Muscle layer of duodenum (tissue), 2 donors: Measurements from ENCODE around the gene MPL.
"Not testable (repeated sequence)": the region's sequence is repeated elsewhere in the genome, so short reads cannot be mapped to it uniquely, and the experiment has no call there.

Source experiments
- H3K27ac ChIP-seq: one replicate; pipeline ENCODE4 v1.7.0; 2013; ENCODE audit warnings: mild to moderate bottlenecking, low read length
- H3K27me3 ChIP-seq: one replicate; pipeline ENCODE4 v1.7.0; 2013; ENCODE audit warnings: low read depth, mild to moderate bottlenecking, control low read depth, low read length
- H3K36me3 ChIP-seq, 2 donors: one replicate each; pipeline ENCODE4 v1.7.0; 2013; ENCODE audit warnings: low read length in 2 of 2, control low read depth in 1 of 2, mild to moderate bottlenecking in 1 of 2; ENCODE audit not compliant: insufficient read depth in 2 of 2, control insufficient read depth in 1 of 2
- H3K4me1 ChIP-seq, 2 donors: one replicate each; pipeline ENCODE4 v1.7.0; 2013; ENCODE audit warnings: low read length in 2 of 2, mild to moderate bottlenecking in 2 of 2, control low read depth in 1 of 2, moderate library complexity in 1 of 2; ENCODE audit not compliant: insufficient read depth in 2 of 2, control insufficient read depth in 1 of 2
- H3K4me3 ChIP-seq, 2 donors: one replicate each; pipeline ENCODE4 v1.7.0; 2013; ENCODE audit warnings: low read length in 2 of 2, low read depth in 1 of 2, mild to moderate bottlenecking in 1 of 2
- H3K9me3 ChIP-seq, 2 donors: one replicate each; pipeline ENCODE4 v1.7.0; 2013; ENCODE audit warnings: low read length in 2 of 2, control low read depth in 1 of 2, mild to moderate bottlenecking in 1 of 2; ENCODE audit not compliant: control insufficient read depth in 1 of 2
- donor health status: healthy.

The MPL gene

GRCh38 chr1:43363283-43363934 is 25.8 kb downstream of the MPL start:
- H3K4me3 ChIP-seq: no peak overlapping the region
- H3K27ac ChIP-seq: no peak overlapping the region
- H3K36me3 ChIP-seq: peaks cover 35 to 47% of the 10 kb centered on the region in 2 donors
- peaks cover 11 to 26% of the 10 kb centered on the region in 2 donors for H3K4me1 ChIP-seq
- H3K9me3 ChIP-seq: no peaks in the 10 kb centered on the region
- no peaks in the 10 kb centered on the region for H3K27me3 ChIP-seq

GRCh38 chr1:43363935-43364525 is 26.4 kb downstream of the MPL start:
- Histone ChIP-seq H3K36me3 (peaks cover 35 to 47% of the 10 kb centered on the region in 2 donors), H3K4me3 (no peak overlapping the region), H3K4me1 (peaks cover 16 to 29% of the 10 kb centered on the region in 2 donors), H3K27me3 (no peaks in the 10 kb centered on the region), H3K9me3 (no peaks in the 10 kb centered on the region), H3K27ac (no peak overlapping the region)

- H3K36me3 ChIP-seq: peaks cover 29 to 47% of the 10 kb centered on the region in 2 donors
- H3K4me3 ChIP-seq: peak overlapping the region in 1 of 2 donors; percentile 2
- peaks cover 16 to 26% of the 10 kb centered on the region in 2 donors for H3K4me1 ChIP-seq
- peak overlapping the region; percentile 10 for H3K27ac ChIP-seq
- H3K27me3 ChIP-seq: no peaks in the 10 kb centered on the region
- H3K9me3 ChIP-seq: no peaks in the 10 kb centered on the region
Observed at GRCh38 chr1:43365678-43366077, 28.1 kb downstream of the MPL start.

- H3K27me3 ChIP-seq: no peaks in the 10 kb centered on the region
- H3K9me3 ChIP-seq: no peaks in the 10 kb centered on the region
- peak overlapping the region; percentile 83 for H3K27ac ChIP-seq
- H3K4me1 ChIP-seq: peaks cover 16 to 26% of the 10 kb centered on the region in 2 donors
- peaks cover 28 to 46% of the 10 kb centered on the region in 2 donors for H3K36me3 ChIP-seq
- H3K4me3 ChIP-seq: peak overlapping the region; percentile 78 to 91
Observed at GRCh38 chr1:43366179-43366578, 28.6 kb downstream of the MPL start.

- peak overlapping the region; percentile 78 to 91 for H3K4me3 ChIP-seq
- H3K4me1 ChIP-seq: peaks cover 16 to 26% of the 10 kb centered on the region in 2 donors
- no peaks in the 10 kb centered on the region for H3K9me3 ChIP-seq
- H3K27ac ChIP-seq: peak overlapping the region; percentile 83
- peaks cover 23 to 41% of the 10 kb centered on the region in 2 donors for H3K36me3 ChIP-seq
- H3K27me3 ChIP-seq: no peaks in the 10 kb centered on the region
Observed at GRCh38 chr1:43366601-43367025, 29.0 kb downstream of the MPL start.

GRCh38 chr1:43367026-43367903 is 29.6 kb downstream of the MPL start:
- peak overlapping the region; percentile 78 to 91 for H3K4me3 ChIP-seq
- peaks cover 17 to 35% of the 10 kb centered on the region in 2 donors for H3K36me3 ChIP-seq
- no peaks in the 10 kb centered on the region for H3K27me3 ChIP-seq
- H3K9me3 ChIP-seq: no peaks in the 10 kb centered on the region
- peak overlapping the region; percentile 83 for H3K27ac ChIP-seq
- peaks cover 16 to 26% of the 10 kb centered on the region in 2 donors for H3K4me1 ChIP-seq

- no peaks in the 10 kb centered on the region for H3K9me3 ChIP-seq
- peaks cover 16 to 26% of the 10 kb centered on the region in 2 donors for H3K4me1 ChIP-seq
- H3K36me3 ChIP-seq: peaks cover 16 to 34% of the 10 kb centered on the region in 2 donors
- no peaks in the 10 kb centered on the region for H3K27me3 ChIP-seq
- H3K27ac ChIP-seq: peak within 1 kb of the TSS; percentile 93
- peak within 1 kb of the TSS; percentile 78 to 91 for H3K4me3 ChIP-seq
Observed at GRCh38 chr1:43367904-43368645, 30.5 kb downstream of the MPL start, which contains the start of gene ELOVL1. Gene ELOVL1 (minus strand): TSS chr1:43368011. CDS start chr1:43365609, 2,402 bp downstream.

- peak overlapping the region; percentile 93 for H3K27ac ChIP-seq
- peak overlapping the region; percentile 70 to 91 for H3K4me3 ChIP-seq
Observed at GRCh38 chr1:43368646-43369020, 31.0 kb downstream of the MPL start.

GRCh38 chr1:43369779-43370178 is 32.2 kb downstream of the MPL start:
- Histone ChIP-seq H3K4me1 (peaks cover 16 to 26% of the 10 kb centered on the region in 2 donors), H3K36me3 (peaks cover under 1 to 17% of the 10 kb centered on the region in 2 donors)
- H3K4me3 ChIP-seq, H3K27me3 ChIP-seq, H3K9me3 ChIP-seq, H3K27ac ChIP-seq: not testable (repeated sequence)

More at GRCh38 chr1:43368646-43369020, 31.0 kb downstream of the MPL start:
- Histone ChIP-seq H3K36me3 (peaks cover 12 to 28% of the 10 kb centered on the region in 2 donors), H3K9me3 (no peaks in the 10 kb centered on the region), H3K4me1 (peaks cover 16 to 26% of the 10 kb centered on the region in 2 donors), H3K27me3 (no peaks in the 10 kb centered on the region)

- Histone ChIP-seq H3K9me3 (no peaks in the 10 kb centered on the region), H3K36me3 (peaks cover 0 to 9% of the 10 kb centered on the region in 2 donors), H3K4me3 (no peak overlapping the region), H3K27ac (no peak overlapping the region), H3K27me3 (no peaks in the 10 kb centered on the region), H3K4me1 (peaks cover 16 to 22% of the 10 kb centered on the region in 2 donors)
Observed at GRCh38 chr1:43370564-43370963, 32.9 kb downstream of the MPL start.
